H9 (cell line): ENCODE results near the gene GLYAT. TPM values are rescaled to one million over a fixed set of nuclear protein-coding genes. Genes with fewer than 3 reads are reported as not detected.

ENCODE experiments used
- DNase-seq: peaks from one replicate; pipeline ENCODE4 v3.0.0-alpha.2; 2017
- H2AFZ ChIP-seq: one replicate; pipeline ENCODE4 v1.6.1; 2013; ENCODE audit warnings: mild to moderate bottlenecking, low read length, control low read depth, moderate library complexity
- H2AK5ac ChIP-seq: 2 replicates; pipeline ENCODE4 v1.6.1; 2013; ENCODE audit warnings: low read length, control low read depth, mixed read lengths; ENCODE audit not compliant: insufficient read length
- H2BK120ac ChIP-seq: one replicate; pipeline ENCODE4 v1.6.1; 2013; ENCODE audit warnings: low read depth, mild to moderate bottlenecking, low read length, control low read depth, inconsistent platforms; ENCODE audit not compliant: poor library complexity, severe bottlenecking
- H2BK12ac ChIP-seq: 2 replicates; pipeline ENCODE4 v1.6.1; 2013; ENCODE audit warnings: low read length, control low read depth, mixed read lengths, low read depth; ENCODE audit not compliant: insufficient read length
- H2BK15ac ChIP-seq: 2 replicates; pipeline ENCODE4 v1.6.1; 2013; ENCODE audit warnings: low read depth, low read length, control low read depth
- H2BK20ac ChIP-seq: one replicate; pipeline ENCODE4 v1.6.1; 2013; ENCODE audit warnings: low read depth, mild to moderate bottlenecking, low read length, control low read depth, inconsistent platforms; ENCODE audit not compliant: poor library complexity, severe bottlenecking
- H2BK5ac ChIP-seq: 2 replicates; pipeline ENCODE4 v1.6.1; 2013; ENCODE audit warnings: low read length, control low read depth, mixed read lengths; ENCODE audit not compliant: insufficient read length
- H3K14ac ChIP-seq: 2 replicates; pipeline ENCODE4 v1.6.1; 2013; ENCODE audit warnings: low read length, control low read depth; ENCODE audit not compliant: insufficient read depth
- H3K18ac ChIP-seq: 2 replicates; pipeline ENCODE4 v1.6.1; 2013; ENCODE audit warnings: low read depth, mild to moderate bottlenecking, mixed read lengths, low read length, control low read depth; ENCODE audit not compliant: insufficient read length
- H3K23ac ChIP-seq: 2 replicates; pipeline ENCODE4 v1.6.1; 2013; ENCODE audit warnings: low read length, control low read depth, mixed read lengths, low read depth; ENCODE audit not compliant: insufficient read length
- H3K23me2 ChIP-seq: 2 replicates; pipeline ENCODE4 v1.6.1; 2013; ENCODE audit warnings: low read depth, mild to moderate bottlenecking, mixed read lengths, low read length, control low read depth; ENCODE audit not compliant: insufficient read length, poor library complexity, severe bottlenecking
- H3K27ac ChIP-seq: 2 replicates; pipeline ENCODE4 v1.5.1; 2013; ENCODE audit warnings: low read length, control low read depth, mixed read lengths, low read depth; ENCODE audit not compliant: insufficient read length
- H3K27me3 ChIP-seq: 2 replicates; pipeline ENCODE4 v1.6.1; 2013; ENCODE audit warnings: low read length, control low read depth, inconsistent platforms; ENCODE audit not compliant: insufficient read depth
- H3K4ac ChIP-seq: 2 replicates; pipeline ENCODE4 v1.6.1; 2013; ENCODE audit warnings: low read depth, mild to moderate bottlenecking, control low read depth, inconsistent platforms, low read length, moderate library complexity
- H3K4me1 ChIP-seq: 2 replicates; pipeline ENCODE4 v1.6.1; 2013; ENCODE audit warnings: low read length, control low read depth, inconsistent platforms; ENCODE audit not compliant: insufficient read depth
- H3K4me2 ChIP-seq: 2 replicates; pipeline ENCODE4 v1.6.1; 2013; ENCODE audit warnings: low read length, control low read depth, mixed read lengths; ENCODE audit not compliant: insufficient read length, insufficient read depth
- H3K56ac ChIP-seq: 2 replicates; pipeline ENCODE4 v1.6.1; 2013; ENCODE audit warnings: low read depth, mild to moderate bottlenecking, mixed read lengths, low read length, control low read depth; ENCODE audit not compliant: insufficient read length
- H3K79me1 ChIP-seq: 2 replicates; pipeline ENCODE4 v1.6.1; 2013; ENCODE audit warnings: low read depth, mild to moderate bottlenecking, moderate library complexity, low read length, control low read depth, inconsistent platforms; ENCODE audit not compliant: insufficient read depth, poor library complexity, severe bottlenecking
- H3K79me2 ChIP-seq: 2 replicates; pipeline ENCODE4 v1.6.1; 2013; ENCODE audit warnings: low read length, control low read depth, inconsistent platforms; ENCODE audit not compliant: insufficient read depth
- H3K9ac ChIP-seq: 2 replicates; pipeline ENCODE4 v1.6.1; 2013; ENCODE audit warnings: low read length, control low read depth, mixed read lengths; ENCODE audit not compliant: insufficient read length; ENCODE audit errors: extremely low read depth
- H3K9me3 ChIP-seq: one replicate; pipeline ENCODE4 v1.6.1; 2013; ENCODE audit warnings: low read depth, low read length, inconsistent platforms; ENCODE audit not compliant: control insufficient read depth
- H3T11ph ChIP-seq: one replicate; pipeline ENCODE4 v1.6.1; 2013; ENCODE audit warnings: mild to moderate bottlenecking, low read length, control low read depth, inconsistent platforms
- H4K20me1 ChIP-seq: one replicate; pipeline ENCODE4 v1.6.1; 2013; ENCODE audit not compliant: control insufficient read depth, insufficient read length, insufficient read depth
- H4K5ac ChIP-seq: 2 replicates; pipeline ENCODE4 v1.6.1; 2013; ENCODE audit warnings: low read depth, mild to moderate bottlenecking, mixed read lengths, low read length, control low read depth; ENCODE audit not compliant: insufficient read length
- H4K8ac ChIP-seq: replicated peaks from 2 replicates; pipeline ENCODE4 v1.6.1; 2013; ENCODE audit warnings: low read length, control low read depth, mixed read lengths, low read depth; ENCODE audit not compliant: insufficient read length
- H4K91ac ChIP-seq: 2 replicates; pipeline ENCODE4 v1.6.1; 2013; ENCODE audit warnings: low read depth, mild to moderate bottlenecking, moderate library complexity, mixed read lengths, low read length, control low read depth; ENCODE audit not compliant: insufficient read length
- H3K27ac Mint-ChIP-seq, 3 experiments: 2 replicates in 2 of 3; 3 replicates in 1 of 3; pipeline ENCODE4 v1.8.0; 2020 to 2021; ENCODE audit warnings: mixed read lengths in 3 of 3, mild to moderate bottlenecking in 1 of 3, moderate library complexity in 1 of 3
- H3K27me3 Mint-ChIP-seq: 2 replicates; pipeline ENCODE4 v1.8.0; 2021; ENCODE audit warnings: low read depth, mild to moderate bottlenecking, moderate library complexity, mixed read lengths
- H3K36me3 Mint-ChIP-seq, 3 experiments: 2 replicates in 2 of 3; 3 replicates in 1 of 3; pipeline ENCODE4 v1.8.0; 2020 to 2021; ENCODE audit warnings: low read depth in 3 of 3, mixed read lengths in 3 of 3; ENCODE audit not compliant: insufficient read depth in 1 of 3
- H3K4me1 Mint-ChIP-seq, 2 experiments: 2 replicates each; pipeline ENCODE4 v1.8.0; 2020; ENCODE audit warnings: mixed read lengths in 2 of 2
- H3K4me3 Mint-ChIP-seq, 2 experiments: 2 replicates in 1 of 2; 3 replicates in 1 of 2; pipeline ENCODE4 v1.8.0; 2020 to 2021; ENCODE audit warnings: mild to moderate bottlenecking in 2 of 2, mixed read lengths in 2 of 2, moderate library complexity in 1 of 2
- H3K9me3 Mint-ChIP-seq, 2 experiments: 2 replicates in 1 of 2; 3 replicates in 1 of 2; pipeline ENCODE4 v1.8.0; 2020; ENCODE audit warnings: mild to moderate bottlenecking in 2 of 2, mixed read lengths in 2 of 2, moderate library complexity in 1 of 2
- WGBS: extraction: QIAGEN DNeasy Blood & Tissue Kit; methylation state at CpG from one replicate; pipeline ENCODE4 v1.1.7; 2013; ENCODE audit warnings: missing lambda C conversion rate, low lambda C conversion rate, mixed read lengths; ENCODE audit not compliant: insufficient read length; ENCODE audit errors: extremely low coverage; 5-methylcytosine and 5-hydroxymethylcytosine counted together
- total RNA-seq: library from RNA; stranded (reverse); gene quantifications from 2 replicates; pipeline ENCODE4 v1.2.1, GENCODE V29; 2021
- TF ChIP-seq, protein P1 (sequence below): fragments of 200-600 bp; sonication (generic); conservative IDR thresholded peaks from 3 replicates; pipeline ENCODE4 v1.8.0; 2021; ENCODE audit warnings: antibody characterized with exemption, mild to moderate bottlenecking

GLYAT gene
- total RNA-seq, 1 experiment from 2014 or later: not detected

DNA sequence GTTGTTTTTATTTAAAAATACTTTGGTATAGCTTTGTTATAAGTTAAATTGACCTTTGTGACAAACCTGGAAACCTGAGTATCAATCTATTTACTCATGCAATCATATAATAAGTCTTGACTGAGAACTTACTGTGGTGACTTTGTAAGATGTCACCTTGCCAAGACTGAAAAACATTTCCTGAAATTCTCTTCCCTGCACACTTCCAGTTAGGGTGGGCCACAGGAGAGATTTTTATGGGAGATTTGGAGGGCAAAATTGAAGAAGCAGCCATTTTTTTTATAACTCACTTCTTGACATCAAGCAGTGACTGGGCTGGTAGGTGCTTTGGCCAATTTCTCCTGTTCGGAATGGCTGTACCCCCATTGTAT, 31.4 kb upstream of the GLYAT start:
- Histone ChIP-seq H3K9ac (no peak overlapping the region), H3K14ac (no peak overlapping the region), H2BK20ac (no peak overlapping the region), H3K79me1 (no peaks in the 10 kb centered on the region), H3K4me1 (no peaks in the 10 kb centered on the region), H3K18ac (no peak overlapping the region), H2AFZ (no peak overlapping the region), H3K9me3 (peaks cover 11% of the 10 kb centered on the region), H3K23me2 (no peaks in the 10 kb centered on the region), H4K8ac (no peak overlapping the region), H4K5ac (no peak overlapping the region), H3K79me2 (no peaks in the 10 kb centered on the region), H2BK120ac (no peak overlapping the region), H3K56ac (no peak overlapping the region), H2AK5ac (no peak overlapping the region), H3K27me3 (no peaks in the 10 kb centered on the region), H4K20me1 (no peaks in the 10 kb centered on the region), H3K27ac (no peak overlapping the region), H3T11ph (no peak overlapping the region), H3K4ac (no peak overlapping the region), H2BK12ac (no peak overlapping the region), H2BK15ac (no peak overlapping the region), H4K91ac (no peak overlapping the region), H3K23ac (no peak overlapping the region), H3K4me2 (no peak overlapping the region), H2BK5ac (no peak overlapping the region)
- Mint-ChIP-seq H3K27ac (no peak overlapping the region), H3K27me3 (no peaks in the 10 kb centered on the region), H3K4me3 (no peak overlapping the region), H3K9me3 (peaks cover 73 to 87% of the 10 kb centered on the region in 2 experiments), H3K36me3 (peaks cover 0 to 27% (median 9%) of the 10 kb centered on the region in 3 experiments; a peak in 5 of 7 replicates), H3K4me1 (no peaks in the 10 kb centered on the region)
- no CpG with 5 or more reads among the region's 1 CpG for WGBS
- TF ChIP-seq, protein P1, sequence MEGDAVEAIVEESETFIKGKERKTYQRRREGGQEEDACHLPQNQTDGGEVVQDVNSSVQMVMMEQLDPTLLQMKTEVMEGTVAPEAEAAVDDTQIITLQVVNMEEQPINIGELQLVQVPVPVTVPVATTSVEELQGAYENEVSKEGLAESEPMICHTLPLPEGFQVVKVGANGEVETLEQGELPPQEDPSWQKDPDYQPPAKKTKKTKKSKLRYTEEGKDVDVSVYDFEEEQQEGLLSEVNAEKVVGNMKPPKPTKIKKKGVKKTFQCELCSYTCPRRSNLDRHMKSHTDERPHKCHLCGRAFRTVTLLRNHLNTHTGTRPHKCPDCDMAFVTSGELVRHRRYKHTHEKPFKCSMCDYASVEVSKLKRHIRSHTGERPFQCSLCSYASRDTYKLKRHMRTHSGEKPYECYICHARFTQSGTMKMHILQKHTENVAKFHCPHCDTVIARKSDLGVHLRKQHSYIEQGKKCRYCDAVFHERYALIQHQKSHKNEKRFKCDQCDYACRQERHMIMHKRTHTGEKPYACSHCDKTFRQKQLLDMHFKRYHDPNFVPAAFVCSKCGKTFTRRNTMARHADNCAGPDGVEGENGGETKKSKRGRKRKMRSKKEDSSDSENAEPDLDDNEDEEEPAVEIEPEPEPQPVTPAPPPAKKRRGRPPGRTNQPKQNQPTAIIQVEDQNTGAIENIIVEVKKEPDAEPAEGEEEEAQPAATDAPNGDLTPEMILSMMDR: no peak
- DNase-seq: no peak
